Gastrocnemius medialis (tissue), 4 donors: ENCODE measurements around the gene SPTSSB.

Experiments
- CTCF ChIP-seq, 5 experiments: fragments of 450-650 bp in 3 of 5; fragments of 200-600 bp in 2 of 5; sonication (generic) in 2 of 5; IDR thresholded peaks in 4 of 5; conservative IDR thresholded peaks in 1 of 5; 1 replicate in 4 of 5; 2 replicates in 1 of 5; pipeline ENCODE4 v1.5.1; 2016 to 2019; ENCODE audit warnings: antibody characterized with exemption in 5 of 5, mild to moderate bottlenecking in 3 of 5, moderate library complexity in 3 of 5
- POLR2A ChIP-seq, 2 donors: fragments of 450-650 bp; IDR thresholded peaks; one replicate each; pipeline ENCODE4 v1.6.1; 2017; ENCODE audit warnings: antibody characterized with exemption in 2 of 2, mild to moderate bottlenecking in 2 of 2, moderate library complexity in 2 of 2

DNA sequence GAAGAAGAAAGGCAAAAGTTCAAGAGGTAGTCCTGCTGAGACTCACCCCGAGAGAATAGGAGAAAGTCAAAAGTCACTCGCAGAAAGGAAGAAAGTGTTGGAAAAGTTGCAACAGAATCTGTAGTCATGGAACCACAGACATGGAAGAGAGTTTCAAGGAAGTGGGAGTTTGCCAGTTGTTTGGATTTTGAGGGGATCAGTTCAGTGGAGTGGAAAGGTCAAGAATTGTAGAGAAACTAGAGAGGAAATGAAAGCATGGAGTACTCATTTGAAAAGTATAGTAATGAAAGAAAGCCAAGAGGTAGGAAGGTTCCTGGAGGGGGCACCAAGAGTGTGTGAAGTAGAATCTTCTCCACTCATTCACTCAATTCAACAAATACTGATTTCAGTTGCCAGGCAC lies 34.7 kb downstream of the SPTSSB start:
- TF ChIP-seq CTCF (IDR thresholded peaks at IDR 0.05 in 4 of 5, conservative IDR thresholded peaks at IDR 0.05 in 1 of 5) (no peak), POLR2A (IDR thresholded peaks at IDR 0.05) (no peak)
